ENCODE measurements around the gene RNF138.
"Not testable (repeated sequence)": the region's sequence is repeated elsewhere in the genome, so short reads cannot be mapped to it uniquely, and the experiment has no call there.

Gene RNF138

DNA sequence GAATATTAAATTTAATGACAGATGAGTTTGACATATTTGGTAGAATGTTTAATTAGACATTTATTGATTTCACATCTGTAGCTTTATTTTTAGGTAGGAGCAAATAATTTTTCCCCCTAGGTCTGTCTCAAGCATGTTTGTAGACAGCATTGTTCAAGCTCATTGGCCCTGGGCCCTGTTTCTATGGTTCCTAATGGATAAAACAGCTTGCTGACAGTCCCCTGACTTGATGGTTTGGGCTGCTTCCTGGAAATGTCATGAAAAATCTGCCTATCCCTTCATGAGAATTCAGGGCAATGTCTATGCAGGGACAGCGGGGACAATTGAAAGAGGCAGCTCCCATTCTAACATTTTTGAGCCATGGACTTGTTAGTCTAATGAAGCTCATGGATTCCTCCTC lies 83.6 kb downstream of the RNF138 start:
- no peak for DNase-seq (ENCODE audit: low read depth)

DNA sequence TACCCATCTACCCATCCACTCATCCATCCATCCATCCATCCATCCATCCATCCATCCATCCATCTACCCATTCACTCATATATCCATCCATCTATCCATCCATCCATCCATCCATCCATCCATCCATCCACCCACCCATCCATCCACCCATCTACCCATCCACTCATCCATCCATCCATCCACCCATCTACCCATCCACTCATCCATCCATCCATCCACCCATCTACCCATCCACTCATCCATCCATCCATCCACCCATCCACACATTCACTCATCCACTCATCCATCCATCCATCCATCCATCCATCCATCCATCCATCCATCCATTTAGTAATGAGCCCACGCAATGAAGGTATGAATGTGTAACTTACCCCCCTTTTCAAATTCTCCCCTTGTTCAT lies 85.1 kb downstream of the RNF138 start:
- DNase-seq (ENCODE audit: low read depth): not testable (repeated sequence)

DNA sequence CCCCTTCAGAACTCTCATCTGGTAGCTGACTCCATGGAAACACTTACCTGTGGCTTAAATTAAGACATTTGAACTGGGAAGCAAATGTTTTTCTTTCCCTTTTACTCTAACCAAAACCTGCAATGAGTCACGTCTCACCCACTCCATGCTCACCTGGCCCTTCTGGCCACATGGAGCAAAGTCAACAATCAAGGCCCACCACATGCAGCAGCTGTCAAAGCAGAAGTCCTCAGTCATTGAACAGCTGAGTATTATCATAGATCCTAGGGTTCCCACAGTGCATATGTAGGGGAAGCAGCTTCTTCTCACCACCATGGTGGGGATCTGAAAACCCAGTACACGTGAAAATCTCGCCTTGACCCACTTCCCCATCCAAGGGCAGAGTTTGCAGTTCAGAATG lies 85.9 kb downstream of the RNF138 start:
- no peak for DNase-seq (ENCODE audit: low read depth)
